GM21367 (cell line): ENCODE results near the gene JAG1.

Source experiments
- ATAC-seq: cut with Tn5 transposase; IDR thresholded peaks from one replicate; pipeline ENCODE4 v1.9.1; 2021; ENCODE audit not compliant: unreplicated experiment

The JAG1 gene

DNA sequence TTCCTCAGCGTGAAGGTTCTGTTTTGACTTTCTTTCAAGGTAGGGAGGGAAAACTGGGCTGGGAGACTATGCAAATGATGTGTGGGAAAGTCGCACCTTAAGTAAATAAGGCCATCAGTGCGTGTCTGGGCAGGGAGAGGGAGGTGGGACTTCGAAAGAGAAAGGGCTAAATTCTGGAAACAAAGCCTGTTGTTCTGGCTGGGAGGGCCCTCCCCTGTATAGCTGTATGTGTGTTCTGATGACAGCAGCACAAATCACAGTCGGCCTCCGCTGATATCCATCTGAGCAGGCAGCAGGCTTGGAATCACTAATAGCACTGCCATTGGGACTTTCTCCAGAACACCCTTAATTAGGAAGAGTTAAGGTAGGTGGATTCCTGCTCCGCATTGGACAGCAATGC is 19.2 kb downstream of the JAG1 start:
- ATAC-seq = peak; percentile 60

GRCh38 chr20:10654250-10654610 is 19.6 kb downstream of the JAG1 start:
- ATAC-seq = no peak

DNA sequence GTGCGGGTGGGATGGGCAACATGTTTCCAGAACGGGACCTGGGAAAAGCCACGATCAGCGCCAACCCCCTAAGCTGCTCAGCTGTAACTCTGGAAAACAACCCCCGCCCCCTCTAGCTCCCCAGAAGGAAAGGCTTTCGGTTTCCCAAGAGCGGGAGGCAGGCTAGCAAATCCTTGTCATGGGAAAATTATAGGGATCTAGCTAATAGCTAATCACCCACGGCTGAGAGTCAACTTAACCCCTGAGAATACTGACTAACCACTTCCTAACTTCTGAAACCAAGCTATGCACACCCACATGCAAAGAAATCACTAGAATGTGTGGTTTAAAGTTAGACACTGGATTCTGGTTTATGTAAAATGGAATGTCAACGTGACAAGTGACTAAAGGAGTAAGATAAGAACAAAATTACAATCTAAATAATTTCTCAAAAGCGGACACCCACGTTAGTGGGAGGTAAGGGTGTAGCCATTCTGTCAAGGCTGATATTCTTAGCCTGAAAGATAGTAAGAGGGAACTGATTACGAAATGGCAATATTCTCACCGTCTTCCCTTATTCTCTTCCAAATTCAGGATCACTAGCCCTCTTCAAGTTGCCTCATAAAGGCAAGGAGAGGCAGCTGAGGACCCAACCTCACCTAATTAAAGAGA is 20.1 kb downstream of the JAG1 start:
- ATAC-seq = peak; percentile 49

- ATAC-seq = no peak
Measured at GRCh38 chr20:10652660-10653261, 21.0 kb downstream of the JAG1 start.

- ATAC-seq = no peak
Measured at GRCh38 chr20:10652185-10652584, 21.6 kb downstream of the JAG1 start.

DNA sequence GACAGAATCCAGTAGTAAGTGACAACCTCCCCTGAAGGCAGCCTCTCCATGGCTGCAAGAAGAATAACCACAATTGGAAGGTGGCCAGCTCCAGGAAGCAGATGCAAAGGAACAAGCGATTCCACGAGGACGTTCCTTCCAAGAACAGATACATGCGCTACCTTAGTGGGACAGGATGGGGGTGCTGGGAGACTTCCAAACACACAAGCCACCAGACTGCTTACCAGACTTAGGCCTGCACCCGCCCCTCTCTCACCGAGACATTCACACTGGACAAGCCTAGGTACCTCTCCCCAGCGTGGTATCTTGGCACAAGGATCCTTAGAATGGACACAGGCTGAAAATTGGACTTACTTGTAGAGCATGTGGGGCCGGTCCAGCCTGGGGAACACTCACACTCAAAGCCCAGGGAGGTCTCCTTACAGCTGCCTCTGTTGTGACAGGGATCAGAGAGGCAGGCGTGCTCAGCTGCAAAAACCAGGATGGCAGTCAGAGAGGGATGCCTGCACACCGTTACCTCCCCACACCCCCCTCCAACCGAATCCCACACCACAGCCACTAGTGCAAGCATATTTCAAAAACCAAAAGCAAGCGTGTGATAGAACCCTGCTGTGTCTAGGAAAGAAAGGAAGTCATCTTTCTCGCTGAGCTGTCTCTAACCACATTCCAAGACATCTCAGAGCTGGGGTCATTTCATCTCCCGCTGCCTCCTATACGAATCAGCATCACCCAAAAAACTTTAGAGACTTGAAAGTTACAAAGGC is 22.4 kb downstream of the JAG1 start:
- no peak for ATAC-seq

DNA sequence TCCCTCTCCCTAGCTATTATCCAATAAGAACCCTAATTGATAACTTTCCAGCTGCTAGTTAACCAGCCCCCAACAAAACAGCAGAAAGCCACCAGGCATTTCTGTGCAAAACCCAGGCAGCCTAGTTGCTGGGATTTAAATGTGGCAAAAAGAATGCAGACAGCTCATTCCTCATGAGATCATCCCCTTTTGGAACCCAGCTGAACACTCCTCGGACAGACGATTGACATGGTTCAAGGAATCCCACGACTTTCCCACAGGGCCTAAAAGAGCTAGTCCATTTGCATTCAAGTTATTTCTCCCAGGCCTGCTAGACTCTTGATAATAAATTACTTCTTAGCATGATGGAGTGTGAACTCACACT is 24.0 kb downstream of the JAG1 start:
- ATAC-seq = no peak

GRCh38 chr20:10649080-10649796 is 24.6 kb downstream of the JAG1 start:
- ATAC-seq = no peak

DNA sequence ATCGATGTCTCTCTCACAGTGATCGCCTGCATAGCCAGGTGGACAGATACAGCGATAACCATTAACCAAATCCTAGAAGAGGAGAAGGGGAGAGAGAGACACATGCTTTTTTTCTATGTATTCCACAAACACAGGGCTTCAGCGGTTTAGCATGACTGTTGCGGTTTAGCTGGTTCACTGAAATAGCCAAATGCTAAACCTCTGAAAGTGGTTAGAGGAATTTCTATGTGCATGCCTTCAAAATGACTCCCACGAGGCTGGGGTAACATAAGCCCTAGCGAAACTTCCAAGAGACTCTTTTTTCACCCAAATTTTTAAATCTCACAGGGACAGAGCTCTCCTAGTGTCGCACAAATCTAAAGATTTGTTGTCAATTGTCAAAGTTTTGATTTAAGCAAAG is 25.1 kb downstream of the JAG1 start:
- no peak for ATAC-seq

- no peak for ATAC-seq
Measured at GRCh38 chr20:10647909-10648308, 25.9 kb downstream of the JAG1 start.

GRCh38 chr20:10647471-10647870 is 26.3 kb downstream of the JAG1 start:
- ATAC-seq = no peak

- ATAC-seq = no peak
Measured at GRCh38 chr20:10646886-10647420, 26.8 kb downstream of the JAG1 start.

- ATAC-seq = no peak
Measured at GRCh38 chr20:10646006-10646405, 27.8 kb downstream of the JAG1 start.

- ATAC-seq = no peak
Measured at GRCh38 chr20:10645205-10645570, 28.6 kb downstream of the JAG1 start.

GRCh38 chr20:10644458-10645204 is 29.2 kb downstream of the JAG1 start:
- ATAC-seq = peak; percentile 69

DNA sequence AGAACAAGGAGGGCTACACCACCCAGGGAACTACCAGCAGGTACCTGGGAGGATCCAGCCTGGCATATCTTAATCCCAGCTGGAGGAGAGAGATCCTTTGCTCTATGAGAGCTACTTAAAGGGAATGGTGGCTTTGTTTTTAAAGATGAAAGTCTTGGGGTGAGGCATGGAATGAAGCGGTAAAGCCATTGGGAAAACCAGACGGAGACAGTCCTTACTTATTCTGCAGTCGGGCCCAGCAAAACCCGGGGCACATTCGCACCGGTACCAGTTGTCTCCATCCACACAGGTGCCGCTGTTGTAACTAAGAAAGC is 30.3 kb downstream of the JAG1 start:
- no peak for ATAC-seq

DNA sequence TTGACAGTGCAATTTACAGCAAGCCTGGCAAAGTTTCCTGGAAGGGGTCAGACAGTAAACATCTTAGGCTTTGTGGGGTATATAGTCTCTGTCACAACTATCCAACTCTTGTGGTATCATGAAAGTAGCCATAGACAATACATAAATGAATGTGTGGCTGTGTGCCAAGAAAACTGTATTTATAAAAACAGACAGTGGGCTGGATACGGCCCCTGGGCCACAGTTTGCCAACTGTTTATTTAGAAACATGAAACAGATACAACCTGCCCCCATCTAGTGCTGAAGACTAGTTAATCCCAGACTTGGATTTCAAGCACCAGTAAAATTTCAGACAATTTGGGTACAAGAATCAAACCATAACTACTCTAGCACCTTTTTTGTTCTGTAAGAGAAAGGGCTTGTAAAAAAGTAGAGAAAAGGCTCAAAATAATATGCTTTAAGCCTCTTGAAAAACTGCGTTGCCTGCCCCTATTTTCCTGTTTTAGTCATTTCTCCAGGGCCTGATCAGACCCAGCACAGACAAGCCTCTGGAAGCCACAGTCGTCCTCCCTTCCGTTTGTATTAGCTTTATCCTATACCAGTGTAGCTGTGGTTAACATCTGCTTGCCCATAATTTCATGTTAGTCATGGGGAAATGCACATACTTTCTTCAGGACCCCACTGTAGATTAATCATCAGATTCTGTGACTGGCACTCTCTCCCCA is 30.8 kb downstream of the JAG1 start:
- ATAC-seq = no peak

GRCh38 chr20:10641893-10642292 is 31.9 kb downstream of the JAG1 start:
- ATAC-seq = no peak

DNA sequence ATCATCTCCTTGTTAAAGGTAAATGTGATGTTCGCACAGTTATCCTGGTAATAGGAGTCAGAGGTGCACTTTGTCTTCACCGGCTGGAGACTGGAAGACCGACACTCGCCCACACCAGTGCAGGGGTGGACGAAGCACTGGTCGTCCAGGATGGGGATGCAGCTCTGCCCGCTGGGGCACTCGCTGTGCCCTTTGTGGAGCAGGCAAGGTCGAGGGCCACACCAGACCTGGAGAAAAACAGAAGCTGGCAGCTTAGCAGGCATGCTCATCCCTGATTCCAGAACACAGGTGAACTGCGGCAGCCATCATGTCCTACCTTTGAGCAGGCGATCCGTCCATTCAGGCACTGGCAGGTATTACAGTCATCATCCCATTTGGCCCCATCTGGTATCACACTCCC is 32.3 kb downstream of the JAG1 start:
- no peak for ATAC-seq

DNA sequence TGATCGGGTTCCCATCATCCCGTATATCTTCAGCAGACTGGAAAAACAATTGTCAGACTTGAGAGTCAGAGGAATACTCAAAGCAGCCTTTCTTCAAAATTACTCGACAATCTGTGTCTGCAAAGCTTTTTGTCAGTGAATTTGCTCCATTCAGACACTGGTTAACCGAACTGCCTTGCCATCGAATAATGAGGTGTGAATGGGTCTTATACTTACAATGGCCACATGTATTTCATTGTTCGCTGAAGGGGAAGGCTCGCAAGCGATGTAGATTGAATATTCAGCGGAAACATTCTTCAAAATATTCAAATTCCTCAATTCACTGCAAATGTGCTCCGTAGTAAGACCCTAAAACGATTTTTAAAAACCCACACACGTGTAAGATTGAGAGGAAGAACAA is 32.9 kb downstream of the JAG1 start:
- no peak for ATAC-seq
